Vagina (tissue), 2 donors: Measurements from ENCODE around the gene PVALB. TPM values are rescaled to one million over a fixed set of nuclear protein-coding genes. Genes with fewer than 3 reads are reported as not detected.

Experiments
- DNase-seq, 2 donors: peaks; one replicate each; pipeline ENCODE4 v3.0.0-alpha.2; 2017; ENCODE audit errors: extremely low spot score in 2 of 2
- H3K27ac ChIP-seq: fragments of 200-600 bp; sonication (generic); one replicate; pipeline ENCODE4 v1.5.1; 2019
- H3K27me3 ChIP-seq: fragments of 200-600 bp; sonication (generic); one replicate; pipeline ENCODE4 v1.5.1; 2019
- H3K36me3 ChIP-seq, 2 donors: fragments of 200-600 bp; sonication (generic); one replicate each; pipeline ENCODE4 v1.5.1; 2017 to 2019
- H3K4me1 ChIP-seq: fragments of 200-600 bp; sonication (generic); one replicate; pipeline ENCODE4 v1.5.1; 2019
- H3K4me3 ChIP-seq, 2 donors: fragments of 200-600 bp; sonication (generic); 1 replicate in 1 of 2; 2 replicates in 1 of 2; pipeline ENCODE4 v1.5.1; 2016 to 2019
- H3K9me3 ChIP-seq: fragments of 200-600 bp; sonication (generic); one replicate; pipeline ENCODE4 v1.5.1; 2019
- CTCF ChIP-seq, 3 experiments: fragments of 450-650 bp in 2 of 3; fragments of 200-600 bp in 1 of 3; sonication (generic) in 1 of 3; IDR thresholded peaks; one replicate each; pipeline ENCODE4 v1.5.1; 2017 to 2019; ENCODE audit warnings: antibody characterized with exemption in 3 of 3, mild to moderate bottlenecking in 2 of 3, moderate library complexity in 2 of 3
- POLR2A ChIP-seq, 2 donors: fragments of 450-650 bp; IDR thresholded peaks; one replicate each; pipeline ENCODE4 v1.6.1; 2017; ENCODE audit warnings: antibody characterized with exemption in 2 of 2, mild to moderate bottlenecking in 2 of 2, moderate library complexity in 2 of 2
- POLR2AphosphoS5 ChIP-seq, 2 donors: sonication (generic); formaldehyde crosslinking; IDR thresholded peaks; one replicate each; pipeline ENCODE4 v1.9.0; 2017; ENCODE audit warnings: antibody characterized with exemption in 2 of 2, mild to moderate bottlenecking in 2 of 2, low read depth in 1 of 2; ENCODE audit not compliant: insufficient read depth in 1 of 2
- intact Hi-C: fragments of 100-400 bp; cut with DNase I; formaldehyde crosslinking; loops from one replicate; pipeline ENCODE4 v1.15.1; 2023
- total RNA-seq: library from RNA; depleted of rRNA; stranded (reverse); fragments of >200 nt; gene quantifications from one replicate; pipeline ENCODE4 v1.2.3, GENCODE V29; 2016

Gene PVALB
- total RNA-seq, 1 donor from 2014 or later = not detected

GRCh38 chr22:36831206-36831605 is 14.4 kb upstream of the PVALB start:
- intact Hi-C loops = no loop called here
- H3K4me3 ChIP-seq = no peak overlapping the region
- H3K36me3 ChIP-seq = no peaks in the 10 kb centered on the region
- H3K9me3 ChIP-seq = no peaks in the 10 kb centered on the region
- no peak for TF ChIP-seq CTCF (IDR thresholded peaks at IDR 0.05)
- no peak for TF ChIP-seq POLR2A (IDR thresholded peaks at IDR 0.05)
- no peak for TF ChIP-seq POLR2AphosphoS5 (IDR thresholded peaks at IDR 0.05; ENCODE audit: insufficient read depth in 1 of 2, low read depth in 1 of 2)
- no peaks in the 10 kb centered on the region for H3K27me3 ChIP-seq
- no peaks in the 10 kb centered on the region for H3K4me1 ChIP-seq
- DNase-seq = no peak
- H3K27ac ChIP-seq = no peak overlapping the region

DNA sequence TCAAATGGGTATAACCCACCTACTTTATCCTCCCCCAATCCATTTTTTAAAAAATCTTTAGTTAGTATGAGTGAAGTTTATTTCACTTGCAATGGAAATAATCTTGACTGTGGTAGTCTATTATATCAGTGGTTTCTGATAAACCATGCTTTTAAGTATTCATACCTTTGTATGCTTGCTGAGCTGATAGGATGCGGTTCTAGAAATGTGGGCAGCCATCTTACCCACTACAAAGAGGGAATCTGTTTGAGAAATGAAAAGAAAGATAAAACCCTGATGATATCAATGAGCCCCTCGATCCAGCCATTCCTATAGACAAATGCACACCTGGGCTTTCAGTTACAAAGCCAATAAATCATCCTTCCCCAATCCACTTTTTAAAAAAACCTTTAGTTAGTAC is 13.8 kb upstream of the PVALB start:
- Histone ChIP-seq H3K27me3 (no peaks in the 10 kb centered on the region), H3K9me3 (no peaks in the 10 kb centered on the region), H3K36me3 (no peaks in the 10 kb centered on the region), H3K27ac (no peak overlapping the region), H3K4me1 (no peaks in the 10 kb centered on the region), H3K4me3 (no peak overlapping the region)
- no peak for TF ChIP-seq POLR2AphosphoS5 (IDR thresholded peaks at IDR 0.05; ENCODE audit: insufficient read depth in 1 of 2, low read depth in 1 of 2)
- no peak for TF ChIP-seq CTCF (IDR thresholded peaks at IDR 0.05)
- no peak for TF ChIP-seq POLR2A (IDR thresholded peaks at IDR 0.05)
- no peak for DNase-seq
- intact Hi-C loops = no loop called here

DNA sequence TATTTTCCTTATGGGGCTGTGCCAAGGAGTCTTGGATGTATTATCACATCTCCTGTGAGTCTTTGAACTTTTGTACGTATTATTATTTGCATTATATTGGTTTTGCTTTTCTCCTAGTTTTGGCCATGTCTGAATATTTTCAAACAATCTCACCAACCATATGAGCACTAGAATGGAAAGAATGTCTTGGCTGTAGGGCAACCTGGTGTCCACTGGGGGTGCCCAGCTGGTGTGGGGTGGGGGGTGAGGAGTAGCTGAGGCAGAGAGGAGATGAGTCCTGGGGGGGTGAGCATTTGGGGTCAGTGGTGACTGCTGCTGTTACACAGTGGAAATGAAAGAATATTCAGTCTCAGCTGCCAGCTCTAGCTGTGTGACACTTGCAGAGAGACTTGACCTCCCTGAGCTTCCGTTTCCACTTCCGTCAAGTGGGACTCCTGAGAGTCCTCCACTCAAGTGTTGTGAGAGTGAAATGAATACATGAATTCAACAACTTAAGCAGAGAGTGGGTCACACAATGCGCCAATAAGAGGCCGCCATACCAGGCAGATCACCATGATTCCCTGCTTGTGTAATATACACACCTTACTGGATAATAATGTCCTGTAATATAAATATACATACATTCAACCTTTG is 12.7 kb upstream of the PVALB start:
- no peak for DNase-seq
- H3K27me3 ChIP-seq = no peaks in the 10 kb centered on the region
- no peak overlapping the region for H3K27ac ChIP-seq
- no peak overlapping the region for H3K4me3 ChIP-seq
- intact Hi-C loops = no loop called here
- no peaks in the 10 kb centered on the region for H3K4me1 ChIP-seq
- H3K9me3 ChIP-seq = no peaks in the 10 kb centered on the region
- H3K36me3 ChIP-seq = no peaks in the 10 kb centered on the region
- no peak for TF ChIP-seq POLR2AphosphoS5 (IDR thresholded peaks at IDR 0.05; ENCODE audit: insufficient read depth in 1 of 2, low read depth in 1 of 2)
- TF ChIP-seq POLR2A (IDR thresholded peaks at IDR 0.05) = no peak
- TF ChIP-seq CTCF (IDR thresholded peaks at IDR 0.05) = no peak

DNA sequence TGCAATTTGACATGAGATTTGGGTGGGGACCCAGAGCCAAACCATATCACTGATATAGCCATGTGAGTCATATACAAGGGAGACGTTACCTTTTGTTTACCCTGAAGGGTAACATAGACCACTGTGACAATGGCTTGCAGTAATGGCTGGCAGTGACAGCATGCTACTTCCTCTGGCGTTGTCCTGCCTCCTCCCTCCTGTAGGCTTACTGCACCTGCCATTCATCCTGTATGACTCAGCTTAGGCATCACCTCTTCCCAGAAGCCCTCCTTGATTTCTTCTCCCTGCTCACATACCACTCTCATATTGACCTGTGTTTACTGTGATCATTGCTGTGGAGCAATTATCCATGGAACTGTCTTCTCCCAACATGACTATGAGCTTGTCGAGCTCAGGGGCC is 12.0 kb upstream of the PVALB start:
- H3K27ac ChIP-seq = no peak overlapping the region
- no peaks in the 10 kb centered on the region for H3K4me1 ChIP-seq
- TF ChIP-seq POLR2A (IDR thresholded peaks at IDR 0.05) (no peak), POLR2AphosphoS5 (IDR thresholded peaks at IDR 0.05; ENCODE audit: insufficient read depth in 1 of 2, low read depth in 1 of 2) (no peak), CTCF (IDR thresholded peaks at IDR 0.05) (no peak)
- H3K4me3 ChIP-seq = no peak overlapping the region
- no peak for DNase-seq
- intact Hi-C loops = no loop called here
- H3K36me3 ChIP-seq = no peaks in the 10 kb centered on the region
- no peaks in the 10 kb centered on the region for H3K9me3 ChIP-seq
- H3K27me3 ChIP-seq = no peaks in the 10 kb centered on the region

- no peak for DNase-seq
- Histone ChIP-seq H3K4me1 (no peaks in the 10 kb centered on the region), H3K4me3 (no peak overlapping the region), H3K36me3 (no peaks in the 10 kb centered on the region), H3K27me3 (no peaks in the 10 kb centered on the region), H3K9me3 (no peaks in the 10 kb centered on the region), H3K27ac (no peak overlapping the region)
- TF ChIP-seq POLR2AphosphoS5 (IDR thresholded peaks at IDR 0.05; ENCODE audit: insufficient read depth in 1 of 2, low read depth in 1 of 2) (no peak), CTCF (IDR thresholded peaks at IDR 0.05) (no peak), POLR2A (IDR thresholded peaks at IDR 0.05) (no peak)
- intact Hi-C loops = no loop called here
Measured at GRCh38 chr22:36826262-36826661, 9.4 kb upstream of the PVALB start.
